Endothelial cell (in vitro differentiated cells): ENCODE measurements around the gene POLR1A. TPM values are rescaled to one million over a fixed set of nuclear protein-coding genes. Genes with fewer than 3 reads are reported as not detected.

Source experiments
- DNase-seq: peaks from one replicate; pipeline ENCODE4 v3.0.0; 2021; ENCODE audit warnings: low spot score
- H3K27ac Mint-ChIP-seq: one replicate; pipeline ENCODE4 v1.8.0; 2021; ENCODE audit warnings: mixed read lengths, inconsistent platforms; ENCODE audit not compliant: unreplicated experiment
- H3K27me3 Mint-ChIP-seq: one replicate; pipeline ENCODE4 v1.8.0; 2021; ENCODE audit warnings: mild to moderate bottlenecking, moderate library complexity, mixed read lengths, inconsistent platforms; ENCODE audit not compliant: unreplicated experiment
- H3K36me3 Mint-ChIP-seq: one replicate; pipeline ENCODE4 v1.8.0; 2021; ENCODE audit warnings: mild to moderate bottlenecking, low read depth, mixed read lengths, inconsistent platforms; ENCODE audit not compliant: unreplicated experiment
- H3K4me1 Mint-ChIP-seq: one replicate; pipeline ENCODE4 v1.8.0; 2021; ENCODE audit warnings: mild to moderate bottlenecking, mixed read lengths, inconsistent platforms; ENCODE audit not compliant: unreplicated experiment
- H3K4me3 Mint-ChIP-seq: one replicate; pipeline ENCODE4 v1.8.0; 2021; ENCODE audit warnings: mild to moderate bottlenecking, mixed read lengths, inconsistent platforms; ENCODE audit not compliant: unreplicated experiment
- H3K9me3 Mint-ChIP-seq: one replicate; pipeline ENCODE4 v1.8.0; 2021; ENCODE audit warnings: mixed read lengths, inconsistent platforms; ENCODE audit not compliant: unreplicated experiment
- total RNA-seq: library from RNA; stranded (reverse); fragmentation: NEBNext Ultra II Directional; extraction: Animal tissue kit (Norgen Biotek cat#: 25700); gene quantifications from one replicate; pipeline ENCODE4 v1.2.1, GENCODE V29; 2021; ENCODE audit not compliant: unreplicated experiment
- TF ChIP-seq, protein P1 (sequence below): fragments of 200-600 bp; sonication (generic); IDR thresholded peaks from one replicate; pipeline ENCODE4 v1.5.0; 2021; ENCODE audit warnings: antibody characterized with exemption; ENCODE audit not compliant: unreplicated experiment

Gene POLR1A
- total RNA-seq, 1 donor from 2014 or later, result 30.4 TPM

DNA sequence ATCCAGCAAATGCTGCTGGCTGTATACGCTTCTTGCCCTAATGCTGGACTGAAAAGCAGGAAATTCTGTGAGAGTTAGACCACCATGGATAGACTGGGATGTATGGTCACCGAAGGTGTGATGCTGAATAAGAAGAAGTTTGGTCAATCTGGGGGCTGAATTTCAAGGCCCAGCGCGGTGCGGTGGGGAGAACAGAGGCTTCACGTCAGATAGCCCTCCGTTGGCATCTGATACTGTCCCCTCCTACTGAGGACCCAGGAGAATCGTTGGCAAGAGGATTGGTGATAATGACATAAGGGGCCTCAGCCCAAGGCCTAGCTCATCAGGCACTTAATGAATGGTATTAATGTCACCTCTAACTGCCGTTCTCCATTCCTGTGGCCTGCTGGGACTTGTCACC, 119.6 kb downstream of the POLR1A start:
- H3K27me3 Mint-ChIP-seq, result peaks cover 3% of the 10 kb centered on the region
- H3K27ac Mint-ChIP-seq, result no peak overlapping the region
- no peak for DNase-seq
- no peaks in the 10 kb centered on the region for H3K4me1 Mint-ChIP-seq
- H3K36me3 Mint-ChIP-seq, result peaks cover 4% of the 10 kb centered on the region
- TF ChIP-seq, protein P1, sequence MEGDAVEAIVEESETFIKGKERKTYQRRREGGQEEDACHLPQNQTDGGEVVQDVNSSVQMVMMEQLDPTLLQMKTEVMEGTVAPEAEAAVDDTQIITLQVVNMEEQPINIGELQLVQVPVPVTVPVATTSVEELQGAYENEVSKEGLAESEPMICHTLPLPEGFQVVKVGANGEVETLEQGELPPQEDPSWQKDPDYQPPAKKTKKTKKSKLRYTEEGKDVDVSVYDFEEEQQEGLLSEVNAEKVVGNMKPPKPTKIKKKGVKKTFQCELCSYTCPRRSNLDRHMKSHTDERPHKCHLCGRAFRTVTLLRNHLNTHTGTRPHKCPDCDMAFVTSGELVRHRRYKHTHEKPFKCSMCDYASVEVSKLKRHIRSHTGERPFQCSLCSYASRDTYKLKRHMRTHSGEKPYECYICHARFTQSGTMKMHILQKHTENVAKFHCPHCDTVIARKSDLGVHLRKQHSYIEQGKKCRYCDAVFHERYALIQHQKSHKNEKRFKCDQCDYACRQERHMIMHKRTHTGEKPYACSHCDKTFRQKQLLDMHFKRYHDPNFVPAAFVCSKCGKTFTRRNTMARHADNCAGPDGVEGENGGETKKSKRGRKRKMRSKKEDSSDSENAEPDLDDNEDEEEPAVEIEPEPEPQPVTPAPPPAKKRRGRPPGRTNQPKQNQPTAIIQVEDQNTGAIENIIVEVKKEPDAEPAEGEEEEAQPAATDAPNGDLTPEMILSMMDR, result no peak
- H3K4me3 Mint-ChIP-seq, result no peak overlapping the region
- no peaks in the 10 kb centered on the region for H3K9me3 Mint-ChIP-seq

DNA sequence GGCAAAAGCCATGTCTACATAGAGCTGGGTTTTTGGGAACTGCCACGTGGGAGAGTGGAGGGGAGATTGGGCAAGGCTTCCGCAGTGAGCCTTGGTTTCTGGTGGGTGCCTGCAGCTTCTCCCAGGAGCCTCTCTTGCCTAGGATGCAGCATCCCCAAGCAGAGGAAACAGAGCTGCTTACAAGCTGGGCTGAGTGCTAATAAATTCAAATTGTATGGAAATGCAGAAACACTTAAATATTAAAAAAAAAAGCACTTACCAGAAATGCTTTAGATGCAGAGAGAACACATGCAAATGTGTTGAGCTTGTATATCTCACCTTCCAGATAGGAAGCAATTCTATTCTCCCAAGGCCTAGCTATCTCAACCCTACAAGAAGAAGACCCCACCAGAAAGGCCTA, 120.9 kb downstream of the POLR1A start:
- Mint-ChIP-seq H3K27me3 (peaks cover 6% of the 10 kb centered on the region), H3K4me1 (no peaks in the 10 kb centered on the region), H3K9me3 (no peaks in the 10 kb centered on the region), H3K27ac (no peak overlapping the region), H3K36me3 (peaks cover 4% of the 10 kb centered on the region), H3K4me3 (no peak overlapping the region)
- TF ChIP-seq, protein P1, result no peak
- DNase-seq, result no peak

DNA sequence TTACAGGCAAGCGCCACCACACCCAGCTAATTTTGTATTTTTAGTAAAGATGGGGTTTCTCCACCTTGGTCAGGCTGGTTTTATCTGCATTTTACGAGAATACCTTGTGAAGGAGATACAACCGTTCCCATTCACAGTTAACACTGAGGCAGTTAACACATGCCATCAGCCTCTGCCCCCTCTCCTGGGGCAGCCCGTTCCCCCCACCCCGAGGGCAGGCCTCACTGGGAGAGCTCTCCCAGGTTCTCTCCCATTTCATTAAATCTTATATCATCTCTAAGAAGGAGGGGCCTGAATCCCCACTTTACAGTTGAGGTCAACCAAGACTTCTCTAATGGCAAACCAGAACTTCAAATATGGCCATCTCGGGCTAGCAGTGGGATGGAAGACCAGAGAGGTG, 121.9 kb downstream of the POLR1A start:
- H3K4me3 Mint-ChIP-seq, result no peak overlapping the region
- no peaks in the 10 kb centered on the region for H3K4me1 Mint-ChIP-seq
- DNase-seq, result no peak
- peaks cover 7% of the 10 kb centered on the region for H3K36me3 Mint-ChIP-seq
- H3K27ac Mint-ChIP-seq, result no peak overlapping the region
- peaks cover 6% of the 10 kb centered on the region for H3K27me3 Mint-ChIP-seq
- no peaks in the 10 kb centered on the region for H3K9me3 Mint-ChIP-seq
- TF ChIP-seq, protein P1, result no peak

DNA sequence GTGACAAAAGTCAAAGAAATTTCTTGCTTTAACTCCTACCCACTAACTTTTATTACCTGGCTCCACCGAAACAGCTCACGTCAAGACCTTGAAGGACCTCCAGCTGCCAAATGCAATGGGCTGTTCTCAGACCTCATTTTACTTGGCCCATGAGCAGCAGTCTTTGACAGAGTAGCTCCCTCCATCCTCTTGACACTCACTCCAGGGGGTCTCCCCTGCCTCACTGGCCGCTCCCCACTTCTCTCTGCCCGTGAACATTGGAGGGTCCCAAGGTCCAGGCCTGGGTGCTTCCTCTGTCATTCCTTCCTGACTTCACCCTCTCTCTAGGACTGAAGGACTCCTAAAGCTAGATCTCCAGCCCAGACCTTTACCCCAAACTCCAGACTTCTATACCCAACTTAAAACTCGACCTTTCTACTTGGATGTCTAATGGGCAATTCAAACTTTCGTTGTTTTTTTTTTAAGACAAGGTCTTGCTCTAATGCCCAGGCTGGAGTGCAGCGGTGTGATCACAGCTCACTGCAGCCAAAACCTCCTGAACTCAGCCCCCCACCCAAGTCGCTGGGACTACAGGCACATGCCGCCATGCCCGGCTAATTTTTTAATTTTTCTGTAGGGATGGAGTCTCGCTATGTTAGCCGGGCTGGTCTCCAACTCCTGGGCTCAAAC, 124.0 kb downstream of the POLR1A start:
- TF ChIP-seq, protein P1, result no peak
- Mint-ChIP-seq H3K9me3 (no peaks in the 10 kb centered on the region), H3K4me1 (no peaks in the 10 kb centered on the region), H3K27me3 (peaks cover 6% of the 10 kb centered on the region), H3K36me3 (peaks cover 7% of the 10 kb centered on the region), H3K27ac (no peak overlapping the region), H3K4me3 (no peak overlapping the region)
- no peak for DNase-seq

DNA sequence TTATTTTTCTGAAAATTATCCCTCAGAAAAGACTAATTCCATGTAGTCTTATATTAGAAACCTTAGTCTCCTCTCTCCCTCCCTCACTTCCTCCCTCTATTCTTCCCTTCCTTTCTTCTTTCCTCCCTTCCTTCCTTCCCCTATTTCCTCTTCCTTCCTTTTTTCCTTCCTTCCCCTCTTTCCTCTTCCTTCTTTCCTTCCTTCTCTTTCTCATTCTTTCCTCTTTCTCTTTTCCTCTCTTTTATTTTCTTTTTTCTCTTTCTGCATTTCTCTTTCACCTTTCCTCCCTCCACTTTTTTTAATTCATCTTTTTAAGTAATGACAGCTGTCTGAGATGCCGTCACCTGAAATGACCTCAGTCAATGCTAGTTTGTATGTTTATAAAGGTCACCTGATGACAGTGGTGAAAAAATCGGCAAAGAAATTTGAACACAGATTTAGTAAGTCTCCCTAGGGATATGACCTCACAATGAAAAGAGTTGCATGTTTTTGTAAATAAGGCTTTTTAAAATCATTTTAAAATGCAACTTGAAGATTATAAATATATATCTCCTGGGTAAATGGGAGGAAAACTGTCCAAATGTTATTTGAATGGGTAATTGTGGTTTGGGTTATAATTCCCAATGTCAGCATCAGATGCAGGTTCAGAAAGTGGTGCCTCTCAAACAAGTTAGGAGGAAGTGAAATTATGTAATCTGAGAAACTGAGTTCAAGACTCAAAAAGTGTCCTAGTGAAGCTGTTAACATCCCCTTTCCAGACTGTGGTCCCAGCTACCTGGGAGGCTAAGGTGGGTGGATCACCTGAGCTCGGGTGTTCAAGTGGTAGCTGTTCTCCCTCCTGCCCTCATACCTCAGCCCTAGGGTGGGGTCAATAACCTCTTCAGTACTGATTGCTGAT, 126.6 kb downstream of the POLR1A start:
- DNase-seq, result no peak
- TF ChIP-seq, protein P1, result no peak
- H3K27me3 Mint-ChIP-seq, result peaks cover 6% of the 10 kb centered on the region
- no peak overlapping the region for H3K27ac Mint-ChIP-seq
- H3K4me3 Mint-ChIP-seq, result no peak overlapping the region
- H3K4me1 Mint-ChIP-seq, result no peaks in the 10 kb centered on the region
- H3K36me3 Mint-ChIP-seq, result peaks cover 4% of the 10 kb centered on the region
- H3K9me3 Mint-ChIP-seq, result no peaks in the 10 kb centered on the region
